Measurements from ENCODE around the gene LIMCH1.

The LIMCH1 gene

DNA sequence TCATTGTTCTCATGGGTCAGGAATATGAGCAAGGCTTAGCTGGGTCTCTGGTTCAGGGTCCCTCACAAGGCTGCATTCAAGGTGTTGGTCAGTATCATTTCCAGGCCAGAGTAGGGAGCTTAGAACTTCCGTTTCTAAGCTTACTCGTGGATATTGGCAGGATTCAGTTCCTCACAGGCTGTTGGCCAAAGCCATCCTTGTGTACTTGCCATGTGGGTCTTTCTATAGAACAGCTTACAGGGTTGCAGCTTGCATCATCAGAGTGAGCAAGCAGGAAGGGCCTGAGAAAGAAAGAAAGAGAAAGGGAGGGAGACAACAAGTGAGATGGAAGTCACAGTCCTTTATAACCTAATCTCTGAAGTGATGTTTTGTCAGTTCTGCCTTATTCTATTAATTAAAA lies 5.1 kb upstream of the LIMCH1 start:
- no peak for DNase-seq (ENCODE audit: low spot score)

DNA sequence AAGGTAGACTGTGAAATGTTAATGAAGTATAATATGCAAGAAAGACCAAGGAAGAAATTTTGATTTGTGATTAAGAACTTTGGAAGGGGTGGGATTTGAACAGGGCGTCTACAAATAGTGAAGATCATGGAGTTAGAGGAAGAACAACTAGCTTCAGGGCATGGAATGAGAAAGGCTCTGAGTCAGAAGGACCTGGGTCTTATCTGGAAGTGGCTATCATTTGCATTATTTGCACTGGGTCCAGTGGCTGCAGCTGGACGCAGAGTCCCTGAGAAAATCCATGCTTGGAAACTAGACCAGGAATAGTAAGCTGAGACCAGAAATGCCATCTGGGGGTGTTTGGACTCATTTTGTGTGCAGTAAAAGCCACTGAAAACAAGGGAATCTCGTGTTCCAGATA lies 4.3 kb upstream of the LIMCH1 start:
- DNase-seq (ENCODE audit: low spot score) = no peak

DNA sequence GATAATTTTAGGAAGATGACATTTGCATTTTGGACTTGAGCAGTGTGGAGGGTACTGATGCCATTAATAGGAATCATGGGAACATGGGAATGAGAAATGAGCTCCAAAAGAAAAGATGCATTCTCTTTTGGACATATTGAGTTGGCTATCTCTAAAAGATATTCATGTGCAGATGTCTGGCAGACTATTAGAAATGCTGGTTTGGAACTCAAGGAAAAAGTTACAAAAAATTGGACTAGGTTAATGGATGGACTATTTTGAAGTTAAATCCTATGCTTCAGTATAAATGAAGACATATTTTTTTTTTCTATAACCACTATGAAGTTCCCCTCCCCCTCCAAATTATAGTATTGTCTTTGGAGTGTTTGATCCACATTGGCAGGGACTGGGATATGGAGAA lies 3.6 kb upstream of the LIMCH1 start:
- no peak for DNase-seq (ENCODE audit: low spot score)

DNA sequence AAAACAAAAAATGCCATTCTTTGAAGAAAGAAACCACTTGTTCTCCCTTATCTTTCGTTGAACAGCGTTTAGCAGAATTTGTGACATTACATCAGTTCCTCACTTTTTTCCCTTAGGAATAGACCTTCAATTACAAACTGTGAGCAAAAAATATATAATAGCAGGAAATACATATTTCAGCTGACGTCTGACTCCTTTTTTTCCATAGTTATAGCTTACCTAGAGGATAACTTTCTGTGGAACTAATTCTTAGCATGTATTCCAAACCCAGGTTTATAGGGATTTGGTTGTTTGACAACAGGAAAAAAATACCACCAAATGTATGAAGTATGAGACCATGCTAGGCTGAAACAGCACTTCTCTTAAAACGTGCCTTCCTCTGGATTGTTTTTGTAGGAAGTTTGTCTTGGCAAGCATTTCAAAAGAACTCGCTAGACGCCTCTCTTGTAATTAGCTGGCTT lies 2.0 kb upstream of the LIMCH1 start:
- DNase-seq (ENCODE audit: low spot score) = no peak

DNA sequence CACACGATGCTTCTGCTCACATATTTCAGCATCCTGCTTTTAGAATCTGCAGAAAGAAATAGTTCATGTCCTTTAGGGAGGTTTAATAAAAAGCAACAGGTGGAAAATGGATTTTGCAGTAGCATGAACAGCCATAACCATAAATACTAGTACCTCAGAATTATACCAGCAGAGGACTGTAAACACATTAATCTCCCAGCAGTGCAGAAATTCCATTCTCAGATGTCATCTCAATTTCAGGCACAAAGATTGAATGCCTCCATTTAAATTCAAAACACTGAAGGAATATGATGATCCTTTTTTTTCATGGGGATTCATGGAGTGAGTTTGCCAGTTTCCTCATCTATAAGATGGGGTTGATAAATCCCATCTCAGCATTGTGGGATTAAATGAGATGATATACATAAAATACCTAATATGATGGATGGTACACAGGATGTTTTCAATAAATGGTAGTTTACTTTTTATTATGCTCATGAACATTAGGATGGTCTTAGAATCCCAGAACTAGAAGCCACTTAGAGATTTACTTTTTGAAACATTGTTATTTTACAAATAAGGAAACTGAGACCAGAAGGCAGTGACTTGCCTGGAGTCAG lies 566 bp upstream of the LIMCH1 start:
- no peak for DNase-seq (ENCODE audit: low spot score)

DNA sequence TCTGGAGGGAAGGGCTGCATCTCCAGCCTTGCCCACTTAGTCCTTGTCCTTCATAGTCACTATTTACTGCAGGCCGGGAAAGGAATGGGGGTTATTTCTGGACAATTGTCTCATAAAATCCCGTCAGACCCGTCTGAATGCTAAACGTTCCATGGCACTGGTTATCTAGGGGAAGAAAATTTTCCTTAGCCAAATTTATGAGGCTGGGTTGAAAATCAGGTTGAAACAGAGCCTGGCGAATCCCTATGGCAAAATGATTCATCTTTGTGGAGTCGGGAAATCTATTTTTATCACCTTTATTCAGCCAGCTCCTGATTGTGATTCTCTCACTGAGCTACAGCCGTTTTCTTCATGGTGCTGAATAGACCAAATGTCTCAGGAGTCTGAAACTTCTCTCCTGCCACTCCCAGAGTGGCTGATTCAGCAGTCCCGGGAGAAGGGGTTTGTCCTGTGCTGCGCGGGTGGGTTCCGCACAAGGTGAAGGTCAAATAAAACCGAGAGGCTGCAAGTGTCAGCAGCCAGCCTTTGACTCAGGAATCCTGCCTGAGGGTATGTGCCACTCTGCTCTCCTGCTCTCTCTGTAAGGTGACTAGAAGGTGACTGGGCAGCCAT lies 1.0 kb downstream of the LIMCH1 start:
- DNase-seq (ENCODE audit: low spot score) = no peak

DNA sequence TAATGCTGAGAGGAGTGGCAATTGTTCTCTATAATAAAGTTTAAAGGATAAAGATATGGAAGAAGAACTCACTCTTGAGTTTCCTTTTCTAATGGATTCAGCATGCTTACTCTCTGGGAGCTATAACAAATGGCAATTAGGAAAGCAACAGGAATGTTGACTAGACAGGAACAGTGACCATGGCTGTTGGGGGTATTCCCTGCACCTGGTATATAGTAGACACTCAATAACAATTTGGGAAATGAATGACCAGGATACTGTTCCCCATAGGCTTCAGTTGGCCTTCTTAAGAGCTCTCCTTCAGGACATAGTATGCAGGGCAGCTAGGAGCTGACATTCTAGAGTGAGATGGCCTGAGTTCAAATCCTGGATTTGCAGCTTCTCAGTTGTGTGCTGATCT lies 1.8 kb downstream of the LIMCH1 start:
- no peak for DNase-seq (ENCODE audit: low spot score)

DNA sequence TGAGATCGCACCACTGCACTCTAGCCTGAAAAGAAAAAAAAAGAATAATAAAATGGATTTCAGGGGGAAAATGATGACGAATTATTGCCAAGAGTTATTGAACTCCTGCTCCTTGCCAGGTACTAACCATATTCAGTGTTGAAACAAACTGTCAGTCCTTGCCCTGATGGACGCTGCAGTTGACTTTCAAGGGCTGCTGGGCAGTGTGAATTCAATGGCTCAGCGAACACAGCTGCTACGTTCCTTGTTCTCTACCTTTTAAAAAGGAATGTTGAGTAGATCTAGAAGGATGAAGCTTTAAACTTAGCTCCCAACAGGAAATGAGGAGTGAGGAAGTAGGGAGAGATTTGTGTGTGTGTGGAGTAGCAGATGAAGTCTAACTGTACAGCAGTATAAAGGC lies 2.7 kb downstream of the LIMCH1 start:
- DNase-seq (ENCODE audit: low spot score) = no peak

DNA sequence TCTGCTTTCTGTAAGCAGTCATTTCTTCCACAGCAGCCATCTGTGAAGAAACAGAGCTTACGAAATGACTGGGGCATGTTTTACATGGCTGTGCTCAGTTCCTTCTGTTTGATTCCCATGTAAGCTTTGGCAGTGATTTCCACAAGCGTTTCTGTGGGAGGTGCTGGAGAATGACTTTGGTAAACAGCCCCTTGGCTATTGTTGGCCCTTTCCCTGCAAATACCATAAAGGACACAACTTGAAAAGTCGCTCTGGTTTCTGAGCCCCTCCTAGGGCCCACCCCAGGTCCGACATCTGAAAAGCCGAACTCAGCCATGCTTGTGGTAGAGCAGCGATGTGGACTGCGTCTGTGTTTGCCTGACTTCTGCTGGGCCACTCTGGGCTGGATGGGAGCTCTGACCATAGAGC lies 3.7 kb downstream of the LIMCH1 start:
- DNase-seq (ENCODE audit: low spot score) = no peak

DNA sequence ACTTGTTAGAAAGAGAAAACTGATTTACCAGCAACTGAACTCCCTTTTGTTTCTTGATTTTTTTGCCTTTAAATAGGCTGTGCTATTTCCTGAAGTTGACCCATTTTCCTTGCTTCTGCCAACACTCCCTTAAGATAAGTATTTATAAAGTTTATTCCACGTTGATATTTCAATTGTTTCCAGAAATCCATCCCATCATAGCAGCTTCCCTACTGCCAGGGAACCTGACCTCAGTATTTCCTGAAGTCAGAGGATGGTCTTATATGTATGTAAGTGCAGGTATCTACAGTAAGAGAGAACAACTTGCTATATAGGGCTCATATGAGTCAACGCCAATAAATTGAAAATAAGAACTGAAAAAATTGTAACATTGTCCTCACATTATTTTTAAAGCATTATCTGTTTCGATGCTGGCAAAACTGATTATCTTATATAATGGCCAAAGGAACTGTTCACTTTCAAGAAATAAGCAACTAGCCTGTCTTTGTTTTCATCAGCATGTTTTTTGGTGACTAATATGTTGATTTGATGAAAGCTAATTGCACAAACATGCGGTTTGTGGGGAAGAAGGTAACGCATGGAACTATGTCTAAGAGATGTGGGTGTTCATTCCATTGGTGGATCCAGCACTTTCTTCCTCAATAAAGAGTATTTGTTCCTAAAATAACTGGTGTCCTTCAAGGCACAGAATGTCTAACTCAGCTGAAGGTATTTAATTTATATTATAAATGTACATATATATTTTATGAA lies 4.7 kb downstream of the LIMCH1 start:
- no peak for DNase-seq (ENCODE audit: low spot score)

DNA sequence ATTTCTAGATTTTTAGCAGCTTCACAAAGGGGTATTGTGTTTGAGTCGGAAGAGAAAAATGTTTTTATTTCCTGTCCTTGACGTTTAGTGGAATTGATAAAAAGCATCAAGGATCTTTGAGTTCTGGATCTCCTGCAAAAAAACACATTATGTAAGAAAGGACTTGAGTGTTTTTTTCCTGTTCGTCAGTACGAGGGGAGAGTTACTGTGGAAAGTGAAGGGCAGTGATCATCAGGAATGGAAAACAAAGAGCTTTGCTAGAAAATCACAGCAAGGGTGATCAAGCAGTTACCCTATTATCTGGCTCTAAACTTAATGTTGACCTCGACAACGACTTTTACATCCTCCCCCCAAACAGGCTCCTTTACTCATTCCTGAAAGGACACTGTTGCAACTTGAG lies 7.3 kb downstream of the LIMCH1 start:
- DNase-seq (ENCODE audit: low spot score) = no peak

DNA sequence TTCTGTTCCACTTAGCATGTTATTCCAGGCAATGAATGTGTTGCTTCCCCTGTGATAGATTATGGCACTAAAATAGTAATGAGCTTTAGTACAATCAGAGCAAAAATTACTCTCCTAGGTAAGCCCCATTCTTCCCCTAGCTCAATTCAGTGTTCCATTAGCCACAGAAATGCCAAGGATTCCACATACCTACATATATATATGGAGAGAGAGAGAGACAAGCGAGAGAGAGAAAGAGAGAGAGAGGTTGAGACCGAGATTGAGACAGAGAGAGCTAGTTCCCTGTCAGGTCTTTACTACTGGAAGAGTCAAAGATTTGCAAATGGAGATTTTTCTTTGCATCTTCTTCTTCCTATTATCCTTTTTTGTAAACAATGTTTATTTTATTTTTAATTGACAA lies 8.7 kb downstream of the LIMCH1 start:
- DNase-seq (ENCODE audit: low spot score) = no peak

DNA sequence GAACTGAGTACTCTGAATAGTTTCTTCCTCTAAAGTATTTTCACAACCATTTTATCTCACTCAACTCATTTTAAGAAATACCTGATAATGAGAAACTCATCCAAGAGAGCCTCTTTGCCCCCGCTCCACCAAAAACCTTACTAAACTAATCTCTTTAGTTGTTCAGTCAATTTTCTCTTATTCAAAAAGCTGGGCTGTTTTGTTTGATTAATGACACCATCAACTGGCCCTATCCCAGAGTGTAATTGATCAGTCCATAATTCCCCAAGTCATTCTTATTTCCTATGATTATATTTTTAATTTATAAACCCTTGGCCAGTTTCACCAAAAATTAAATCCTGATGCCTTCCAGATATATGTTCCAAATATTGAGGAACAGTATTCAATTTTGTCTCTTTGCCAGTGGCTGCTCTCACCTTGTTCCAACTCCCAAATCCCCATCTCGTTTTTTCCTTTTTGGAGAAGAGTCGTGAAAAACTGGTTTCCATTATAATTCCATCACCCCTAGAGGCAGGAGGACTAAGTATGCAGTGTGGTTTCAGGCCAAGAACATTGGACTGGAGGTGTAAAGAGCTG lies 10.4 kb downstream of the LIMCH1 start:
- no peak for DNase-seq (ENCODE audit: low spot score)

DNA sequence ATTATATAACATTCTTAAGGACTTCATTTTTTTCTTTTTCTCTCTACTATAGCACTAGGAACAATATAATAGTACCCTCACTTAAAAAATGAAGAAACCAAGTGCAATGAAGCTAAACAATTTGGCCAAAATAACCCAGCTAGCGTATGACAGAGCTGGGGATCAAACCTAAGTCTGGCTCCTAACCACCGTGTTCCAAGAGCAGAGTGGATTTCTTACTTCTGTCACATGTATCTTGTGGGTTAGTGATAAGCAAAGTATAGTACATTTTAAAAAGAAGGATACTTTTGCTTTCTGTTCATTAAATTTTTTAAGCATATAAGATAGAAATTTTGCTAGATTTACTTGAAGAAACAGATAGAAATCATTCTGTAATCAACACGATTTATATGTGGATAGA lies 11.5 kb downstream of the LIMCH1 start:
- DNase-seq (ENCODE audit: low spot score) = no peak

DNA sequence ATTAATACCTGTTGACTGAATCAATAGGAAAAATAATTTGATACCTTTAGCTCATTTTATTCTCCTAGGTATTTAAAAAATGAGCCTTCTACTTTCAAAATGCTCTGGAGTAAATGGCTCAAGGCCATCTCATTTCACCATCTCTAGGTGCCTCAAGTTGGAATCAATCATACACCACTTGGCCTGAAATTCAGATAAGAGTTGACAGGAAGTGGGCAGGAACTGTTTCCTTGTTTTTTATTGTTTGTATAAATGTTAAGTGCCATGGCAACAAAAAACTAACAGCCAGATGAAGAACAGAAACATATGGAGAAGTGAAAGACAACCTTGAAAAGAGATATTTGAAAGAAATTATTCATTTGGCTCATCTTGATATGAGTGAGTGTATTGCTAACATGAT lies 12.4 kb downstream of the LIMCH1 start:
- DNase-seq (ENCODE audit: low spot score) = no peak

DNA sequence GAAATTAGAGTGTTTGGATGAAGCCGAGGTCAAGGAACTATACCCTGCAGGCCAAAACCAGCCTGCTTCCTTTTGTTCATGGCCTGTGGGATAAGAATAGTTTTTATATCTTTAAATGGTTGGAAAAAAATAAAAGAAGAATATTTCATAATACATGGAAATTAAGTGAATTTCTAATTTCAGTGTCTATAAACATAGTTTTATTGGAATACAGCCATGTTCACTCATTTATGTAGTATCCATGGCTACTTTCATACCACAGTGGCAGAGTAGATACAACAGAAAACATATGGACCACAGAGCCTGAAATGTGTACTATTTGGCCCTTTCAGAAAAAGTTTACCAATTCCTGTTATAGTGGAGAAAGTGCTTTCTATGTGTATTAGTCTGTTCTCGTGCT lies 13.6 kb downstream of the LIMCH1 start:
- no peak for DNase-seq (ENCODE audit: low spot score)

DNA sequence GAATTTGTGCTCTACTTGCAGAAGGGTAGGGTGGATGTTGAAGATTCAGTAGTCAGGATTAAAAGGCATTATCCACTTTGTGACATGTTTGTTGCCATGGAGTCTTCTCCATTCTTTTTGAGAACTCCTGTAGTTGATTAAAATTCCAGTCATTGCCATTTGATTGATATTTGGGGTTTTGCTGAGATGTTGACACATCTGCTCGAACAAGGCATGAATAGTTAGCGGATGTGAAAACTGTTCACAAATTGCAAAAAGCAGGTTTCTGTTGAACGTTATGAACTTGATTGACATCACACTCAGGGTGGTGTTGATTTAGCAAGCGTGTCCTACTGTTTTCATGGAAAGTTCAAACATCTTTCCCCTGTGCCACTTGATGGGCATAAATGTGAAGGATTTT lies 16.9 kb downstream of the LIMCH1 start:
- no peak for DNase-seq (ENCODE audit: low spot score)

DNA sequence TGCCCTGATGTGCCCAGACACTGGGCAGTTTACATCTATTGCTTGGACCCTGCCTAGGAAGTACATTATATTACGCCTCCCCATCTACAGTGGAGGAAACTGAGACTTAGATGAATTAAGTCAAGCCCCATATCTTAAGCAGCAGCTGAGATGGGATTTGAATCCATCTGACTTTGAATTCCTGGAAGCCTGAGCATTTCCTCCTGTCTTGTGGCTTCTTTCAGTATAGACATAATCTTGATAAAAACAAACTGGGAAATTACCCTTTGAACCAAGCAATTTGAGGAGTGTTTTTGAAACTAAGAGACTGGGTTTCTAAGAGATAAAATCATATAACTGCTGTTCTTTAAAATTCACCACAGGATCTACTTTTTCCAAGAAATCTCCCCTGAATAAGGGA lies 18.6 kb downstream of the LIMCH1 start:
- DNase-seq (ENCODE audit: low spot score) = no peak

DNA sequence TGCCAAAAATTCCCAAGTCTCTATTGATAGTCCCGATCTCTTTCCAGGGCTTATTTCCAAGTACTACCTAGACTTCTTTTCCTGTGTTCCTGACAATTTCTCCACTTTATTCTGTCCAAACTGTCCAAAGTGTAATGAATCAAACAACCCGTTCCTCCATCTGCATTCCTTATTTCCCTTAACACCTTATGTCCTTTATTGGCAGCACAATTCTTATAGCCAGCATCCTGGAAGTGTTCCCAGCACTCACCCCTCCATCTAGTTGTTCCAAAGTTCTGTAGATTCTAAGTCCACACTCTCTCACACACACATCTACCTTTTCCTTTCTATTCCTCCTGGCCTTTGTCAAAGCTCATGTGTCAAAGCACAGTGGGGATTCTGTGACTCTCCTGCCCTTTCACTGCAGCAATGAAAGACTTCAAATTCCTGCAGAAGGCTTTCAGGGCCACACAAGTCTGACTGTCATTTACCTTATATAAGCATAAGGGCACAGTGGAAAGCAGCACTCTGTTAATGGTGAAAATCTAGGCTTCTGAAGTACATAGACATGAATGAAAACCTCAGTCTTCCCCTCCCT lies 22.1 kb downstream of the LIMCH1 start:
- DNase-seq (ENCODE audit: low spot score) = no peak

DNA sequence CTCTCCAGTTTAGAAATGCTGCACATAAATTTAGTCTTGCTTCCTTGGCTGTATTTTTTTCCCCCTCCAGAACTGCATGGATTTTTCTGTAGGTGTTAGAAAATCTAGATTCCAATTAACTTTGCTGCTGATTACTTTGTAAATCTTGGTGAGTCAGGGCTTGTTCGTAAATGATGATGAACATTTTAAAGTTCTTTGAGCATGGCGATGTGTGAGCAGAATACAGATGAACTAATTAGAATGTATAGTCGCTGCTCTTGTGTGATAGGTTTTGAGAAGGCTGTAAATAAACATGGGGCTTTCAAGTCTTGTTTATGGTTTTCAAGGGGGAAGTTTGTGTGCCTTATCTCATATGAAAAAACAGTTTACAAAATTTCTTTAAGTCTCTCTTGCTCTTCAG lies 23.3 kb downstream of the LIMCH1 start:
- no peak for DNase-seq (ENCODE audit: low spot score)

DNA sequence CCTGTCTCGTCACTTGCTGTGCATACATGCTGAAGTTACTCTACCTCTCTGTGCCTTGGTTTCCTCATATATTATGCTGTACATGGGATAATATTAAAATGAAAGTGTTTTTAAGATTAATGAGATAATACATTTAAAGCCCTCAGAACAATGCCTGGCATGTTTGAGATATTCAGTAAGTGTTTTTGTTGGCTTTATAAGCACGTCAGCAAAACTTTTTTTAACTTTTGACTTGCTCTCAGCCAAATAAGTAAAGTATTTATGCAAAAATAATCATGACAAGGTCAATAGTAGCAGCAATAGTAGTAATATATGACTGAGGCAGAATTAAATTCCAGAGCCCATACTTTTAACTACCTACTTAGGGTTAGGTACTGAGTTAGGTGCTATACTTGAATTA lies 29.2 kb downstream of the LIMCH1 start:
- DNase-seq (ENCODE audit: low spot score) = no peak

DNA sequence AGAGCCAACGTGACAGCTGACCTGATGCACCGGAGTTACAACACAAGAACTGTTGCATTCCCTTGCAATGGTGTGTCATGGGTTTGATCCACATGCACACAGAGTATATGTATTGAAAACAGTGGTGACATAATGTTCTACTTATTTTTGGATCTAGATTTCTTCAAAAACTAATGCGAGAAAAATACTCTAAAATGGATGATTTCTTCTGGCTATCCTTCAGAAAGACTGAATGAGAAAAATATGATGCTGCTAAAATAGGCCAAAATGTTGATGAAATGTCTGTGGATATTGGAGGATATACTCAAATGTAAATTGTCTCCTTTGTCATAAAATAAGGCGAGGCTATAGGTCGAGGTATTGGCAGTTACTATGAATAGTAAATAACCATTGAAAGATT lies 30.4 kb downstream of the LIMCH1 start:
- DNase-seq (ENCODE audit: low spot score) = no peak

DNA sequence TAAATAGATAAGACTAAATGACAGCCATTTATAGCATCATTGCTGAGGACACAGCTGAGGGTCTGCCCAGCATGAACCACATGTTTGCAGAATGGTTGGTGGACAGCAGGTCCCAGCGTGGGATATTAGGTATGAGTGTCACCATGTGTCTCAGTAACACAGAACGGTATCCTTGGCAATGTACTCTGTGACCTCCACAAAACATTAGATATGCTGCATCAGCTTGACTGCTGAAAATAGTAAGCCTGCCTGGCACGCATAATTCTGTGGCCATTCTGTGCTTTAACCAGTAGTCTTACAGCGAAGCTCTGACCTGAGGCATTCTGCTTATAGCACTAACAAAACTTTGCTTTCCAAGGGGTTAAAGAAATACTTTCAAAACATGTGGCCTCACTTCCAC lies 32.0 kb downstream of the LIMCH1 start:
- DNase-seq (ENCODE audit: low spot score) = no peak
